Measurements from ENCODE around the gene OSBP2.

DNA sequence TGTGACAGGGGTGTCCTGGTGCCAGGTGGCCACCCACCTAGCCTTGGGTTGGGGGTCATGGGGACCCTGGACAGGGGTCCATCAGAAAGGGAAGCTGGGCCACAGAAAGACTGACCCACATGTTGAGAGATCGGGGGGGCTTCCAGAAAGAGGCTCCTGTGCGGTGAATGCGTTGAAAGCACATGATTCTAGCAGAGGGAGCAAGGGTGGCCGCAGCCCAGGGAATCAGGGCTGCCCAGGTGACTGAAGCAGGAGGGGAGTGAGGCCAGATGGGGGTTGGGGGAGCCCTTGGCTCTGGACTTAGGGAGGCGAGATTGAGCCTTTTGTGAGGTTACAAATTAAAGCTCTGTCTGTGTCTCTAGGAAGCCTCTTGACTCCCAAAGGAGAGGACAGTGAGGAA is 193.2 kb downstream of the OSBP2 start:
- TF ChIP-seq POLR2A (IDR thresholded peaks at IDR 0.05) (no peak), POLR2AphosphoS5 (IDR thresholded peaks at IDR 0.05) (no peak)
- TF ChIP-seq, protein P1, sequence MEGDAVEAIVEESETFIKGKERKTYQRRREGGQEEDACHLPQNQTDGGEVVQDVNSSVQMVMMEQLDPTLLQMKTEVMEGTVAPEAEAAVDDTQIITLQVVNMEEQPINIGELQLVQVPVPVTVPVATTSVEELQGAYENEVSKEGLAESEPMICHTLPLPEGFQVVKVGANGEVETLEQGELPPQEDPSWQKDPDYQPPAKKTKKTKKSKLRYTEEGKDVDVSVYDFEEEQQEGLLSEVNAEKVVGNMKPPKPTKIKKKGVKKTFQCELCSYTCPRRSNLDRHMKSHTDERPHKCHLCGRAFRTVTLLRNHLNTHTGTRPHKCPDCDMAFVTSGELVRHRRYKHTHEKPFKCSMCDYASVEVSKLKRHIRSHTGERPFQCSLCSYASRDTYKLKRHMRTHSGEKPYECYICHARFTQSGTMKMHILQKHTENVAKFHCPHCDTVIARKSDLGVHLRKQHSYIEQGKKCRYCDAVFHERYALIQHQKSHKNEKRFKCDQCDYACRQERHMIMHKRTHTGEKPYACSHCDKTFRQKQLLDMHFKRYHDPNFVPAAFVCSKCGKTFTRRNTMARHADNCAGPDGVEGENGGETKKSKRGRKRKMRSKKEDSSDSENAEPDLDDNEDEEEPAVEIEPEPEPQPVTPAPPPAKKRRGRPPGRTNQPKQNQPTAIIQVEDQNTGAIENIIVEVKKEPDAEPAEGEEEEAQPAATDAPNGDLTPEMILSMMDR (IDR thresholded peaks at IDR 0.05) = no peak

Data from breast epithelium (tissue), 3 donors.